HG03439 (cell line): ENCODE data around the gene CAMTA1.

ENCODE experiments used
- ATAC-seq: cut with Tn5 transposase; IDR thresholded peaks from one replicate; pipeline ENCODE4 v1.9.1; 2021; ENCODE audit warnings: mild to moderate bottlenecking, moderate library complexity; ENCODE audit not compliant: unreplicated experiment

Gene CAMTA1

DNA sequence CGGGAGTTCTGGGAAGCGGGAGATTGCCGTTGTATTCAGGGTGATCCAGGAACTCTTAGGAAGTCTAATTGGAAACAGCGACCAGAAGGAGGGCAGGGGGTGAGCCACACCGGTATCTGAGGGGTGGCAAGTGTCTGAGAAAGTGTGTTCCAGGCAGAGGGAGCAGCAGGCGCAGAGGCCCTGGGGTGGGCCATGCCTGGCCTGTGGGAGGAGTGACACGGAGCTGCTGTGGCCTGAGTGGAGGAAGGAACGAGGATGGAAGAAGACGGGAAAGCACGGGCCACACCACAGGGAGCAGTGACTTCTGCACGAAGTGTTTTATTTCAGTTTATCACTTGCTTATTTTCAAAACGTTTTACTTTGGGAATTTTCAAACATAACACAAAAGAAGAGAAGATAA, 1010.2 kb downstream of the CAMTA1 start:
- no peak for ATAC-seq

DNA sequence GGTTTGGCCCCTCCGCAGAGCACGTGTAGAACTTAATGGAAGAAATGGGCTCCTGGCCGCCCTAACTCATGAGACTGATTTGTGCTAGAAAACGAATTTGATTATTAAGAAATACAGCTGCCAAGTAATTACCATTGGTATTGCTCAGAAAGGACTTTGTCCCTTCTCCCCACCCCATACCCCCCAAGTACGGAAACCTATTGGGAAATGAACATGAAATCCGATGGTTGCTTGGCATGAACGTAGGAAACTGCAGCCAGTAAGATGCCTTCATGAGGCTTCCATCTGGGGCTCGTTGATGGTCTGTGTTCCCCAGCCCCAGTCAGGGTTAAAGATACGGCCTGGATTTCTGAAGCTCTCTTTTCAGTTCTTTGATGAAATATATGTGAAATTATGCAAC, 1020.2 kb downstream of the CAMTA1 start:
- no peak for ATAC-seq

DNA sequence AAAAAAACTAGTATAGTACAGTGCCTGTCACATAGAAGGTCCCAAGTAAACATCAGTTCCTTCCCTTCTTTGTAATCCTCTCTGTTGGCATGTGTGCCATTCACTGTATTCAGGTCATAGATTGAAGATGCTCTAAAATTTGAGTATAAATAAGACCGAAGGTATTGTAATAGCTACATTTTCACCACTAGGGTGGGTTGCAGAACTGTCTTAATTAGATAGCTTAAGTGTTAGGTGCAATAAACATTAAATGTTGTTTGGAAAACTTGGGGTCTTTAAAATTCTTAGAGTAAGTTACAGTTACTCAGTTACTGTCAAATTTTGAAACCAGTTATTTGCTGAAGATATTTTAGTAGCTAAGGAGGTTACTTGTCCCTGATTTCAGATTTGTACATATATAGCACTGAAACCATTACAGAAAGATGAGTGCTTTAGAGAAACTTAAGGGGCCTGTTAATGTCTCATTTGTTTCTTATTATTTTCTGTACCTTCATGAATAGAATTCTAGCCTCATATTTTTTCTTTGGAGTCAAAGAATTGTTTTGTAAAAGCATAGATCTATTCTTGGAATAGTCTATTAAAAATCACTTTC, 1023.1 kb downstream of the CAMTA1 start:
- no peak for ATAC-seq

DNA sequence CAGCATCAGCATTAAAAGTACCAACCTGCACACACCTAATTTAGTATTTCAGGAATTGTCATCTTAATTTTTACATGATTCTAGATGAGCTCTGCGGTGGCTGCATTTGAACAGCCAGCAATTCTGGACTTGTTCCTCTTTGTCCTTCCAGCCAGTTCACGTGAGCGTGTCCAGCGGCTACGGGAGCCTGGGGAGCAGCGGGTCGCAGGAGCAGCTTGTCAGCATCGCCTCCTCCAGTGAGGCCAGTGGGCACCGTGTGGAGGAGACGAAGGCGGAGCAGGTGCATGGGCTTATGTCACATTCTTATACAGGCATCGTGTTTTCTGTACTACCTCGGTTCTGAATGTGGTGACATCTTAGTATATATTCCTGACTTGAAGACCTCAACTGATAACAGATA, 1024.5 kb downstream of the CAMTA1 start:
- ATAC-seq: no peak

DNA sequence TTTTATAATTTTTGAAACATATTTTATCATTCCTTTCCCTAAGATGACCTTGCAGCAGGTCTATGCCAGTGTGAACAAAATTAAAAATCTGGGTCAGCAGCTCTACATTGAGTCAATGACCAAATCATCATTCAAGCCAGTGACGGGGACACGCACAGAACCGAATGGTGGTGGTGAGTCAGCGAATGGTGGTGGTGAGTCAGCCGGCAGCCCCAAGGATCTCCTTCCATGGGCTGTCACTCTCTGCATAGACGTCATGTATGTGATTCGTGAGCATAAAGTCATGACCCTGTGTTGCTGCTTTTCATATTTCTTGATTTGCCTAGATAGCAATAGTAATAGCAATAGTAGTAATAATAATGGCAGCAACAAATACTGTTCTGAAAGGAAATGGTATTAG, 1025.1 kb downstream of the CAMTA1 start:
- no peak for ATAC-seq

DNA sequence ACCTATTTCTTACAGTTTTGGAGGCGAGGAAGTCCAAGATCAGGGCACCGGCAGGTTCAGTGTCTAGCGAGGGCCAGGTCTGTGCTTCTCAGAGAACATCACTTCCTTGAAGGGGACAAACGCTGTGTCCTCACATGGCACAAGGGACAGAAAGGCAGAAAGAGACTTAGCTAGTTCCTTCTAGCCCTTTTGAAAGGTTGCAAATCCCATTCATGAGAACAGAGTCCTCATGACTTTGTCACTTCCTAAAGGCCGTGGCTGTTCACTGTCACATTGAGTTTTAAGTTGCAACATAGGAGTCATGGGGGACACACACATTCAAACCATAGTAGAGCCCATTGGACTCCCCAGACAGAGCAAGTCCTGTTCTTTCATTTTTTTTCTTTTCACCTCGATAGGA, 1026.2 kb downstream of the CAMTA1 start:
- ATAC-seq: no peak

DNA sequence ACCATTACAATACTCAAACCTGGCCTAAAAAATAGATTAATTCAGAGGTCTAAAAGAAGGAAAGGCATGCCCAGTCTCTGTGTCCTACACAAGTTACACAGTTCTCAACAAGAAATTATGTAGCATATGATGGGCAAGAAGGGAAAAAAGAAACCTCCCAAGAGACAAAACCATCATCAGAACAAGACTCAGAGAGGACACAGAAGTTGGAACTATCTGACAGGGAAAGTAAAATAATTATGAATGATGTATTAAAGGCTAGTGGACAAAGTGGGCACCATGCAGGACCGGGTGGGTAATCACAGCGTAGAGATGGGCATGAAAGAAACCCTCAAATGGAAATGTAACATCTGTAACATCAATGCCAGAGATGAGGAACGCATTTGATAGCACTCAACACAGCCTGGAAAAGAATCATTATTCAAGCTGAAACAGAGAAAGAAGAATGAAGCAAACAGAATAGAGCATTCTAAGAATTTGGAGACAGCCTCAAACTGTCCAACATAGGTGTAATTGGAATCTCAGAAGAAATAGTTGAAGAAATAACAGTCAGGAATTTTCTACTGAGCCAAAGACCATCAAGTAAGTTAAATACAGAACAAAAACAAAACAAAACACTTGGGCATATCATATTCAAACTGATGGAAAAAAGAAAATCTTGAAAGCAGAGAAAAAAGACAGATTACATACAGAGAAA, 1028.6 kb downstream of the CAMTA1 start:
- ATAC-seq: no peak
